DOHH2 (cell line): ENCODE results near the gene IZUMO1R.

Experiments used
- H3F3A ChIP-seq: fragments of 200-600 bp; sonication (generic), shearing (Covaris generic); 2 replicates; pipeline ENCODE4 v1.6.0; 2016; ENCODE audit warnings: antibody characterized with exemption, mild to moderate bottlenecking; ENCODE audit not compliant: control insufficient read depth, insufficient read depth
- H3K27ac ChIP-seq: fragments of 200-600 bp; sonication (generic); 2 replicates; pipeline ENCODE4 v1.5.1; 2014; ENCODE audit warnings: low read depth, mild to moderate bottlenecking, low read length, moderate library complexity
- H3K27me3 ChIP-seq: fragments of 200-600 bp; sonication (generic); 2 replicates; pipeline ENCODE4 v1.6.1; 2014; ENCODE audit warnings: mild to moderate bottlenecking, low read length, mixed read lengths; ENCODE audit not compliant: control insufficient read depth
- H3K36me3 ChIP-seq: fragments of 200-600 bp; sonication (generic); 2 replicates; pipeline ENCODE4 v1.6.1; 2014; ENCODE audit warnings: mild to moderate bottlenecking, low read length, moderate library complexity, mixed read lengths; ENCODE audit not compliant: control insufficient read depth
- H3K4me1 ChIP-seq: fragments of 200-600 bp; sonication (generic); 2 replicates; pipeline ENCODE4 v1.6.1; 2014; ENCODE audit warnings: mild to moderate bottlenecking, low read length, mixed read lengths; ENCODE audit not compliant: control insufficient read depth
- H3K4me2 ChIP-seq: fragments of 200-600 bp; sonication (generic); 2 replicates; pipeline ENCODE4 v1.6.0; 2014; ENCODE audit warnings: mild to moderate bottlenecking, low read length, moderate library complexity
- H3K4me3 ChIP-seq: fragments of 200-600 bp; sonication (generic); 2 replicates; pipeline ENCODE4 v1.5.1; 2014; ENCODE audit warnings: mild to moderate bottlenecking, low read length, mixed read lengths
- H3K79me2 ChIP-seq: fragments of 200-600 bp; sonication (generic); 2 replicates; pipeline ENCODE4 v1.6.1; 2014; ENCODE audit warnings: mild to moderate bottlenecking, low read length, mixed read lengths; ENCODE audit not compliant: control insufficient read depth
- H3K9me2 ChIP-seq: fragments of 200-600 bp; sonication (generic); replicated peaks from 2 replicates; pipeline ENCODE4 v1.6.1; 2014; ENCODE audit warnings: mild to moderate bottlenecking, low read length, mixed read lengths; ENCODE audit not compliant: control insufficient read depth
- H3K9me3 ChIP-seq: fragments of 200-600 bp; sonication (generic); 2 replicates; pipeline ENCODE4 v1.6.1; 2014; ENCODE audit warnings: antibody characterized with exemption, low read length, mixed read lengths; ENCODE audit not compliant: control insufficient read depth, insufficient read depth
- H4K20me1 ChIP-seq: fragments of 200-600 bp; sonication (generic); 2 replicates; pipeline ENCODE4 v1.6.0; 2014; ENCODE audit warnings: low read depth, mild to moderate bottlenecking, antibody characterized with exemption, low read length, moderate library complexity; ENCODE audit not compliant: control insufficient read depth, insufficient read depth
- CTCF ChIP-seq: fragments of 200-600 bp; sonication (generic); IDR thresholded peaks from one replicate; pipeline ENCODE4 v1.5.1; 2014; ENCODE audit warnings: antibody characterized with exemption, mild to moderate bottlenecking, low read depth, low read length; ENCODE audit not compliant: poor library complexity, severe bottlenecking
- EZH2phosphoT487 ChIP-seq: fragments of 200-600 bp; sonication (generic); IDR thresholded peaks from 2 replicates; pipeline ENCODE4 v1.6.1; 2017; ENCODE audit warnings: borderline replicate concordance, mild to moderate bottlenecking, antibody characterized with exemption, low read length, moderate library complexity, mixed read lengths

IZUMO1R gene

DNA sequence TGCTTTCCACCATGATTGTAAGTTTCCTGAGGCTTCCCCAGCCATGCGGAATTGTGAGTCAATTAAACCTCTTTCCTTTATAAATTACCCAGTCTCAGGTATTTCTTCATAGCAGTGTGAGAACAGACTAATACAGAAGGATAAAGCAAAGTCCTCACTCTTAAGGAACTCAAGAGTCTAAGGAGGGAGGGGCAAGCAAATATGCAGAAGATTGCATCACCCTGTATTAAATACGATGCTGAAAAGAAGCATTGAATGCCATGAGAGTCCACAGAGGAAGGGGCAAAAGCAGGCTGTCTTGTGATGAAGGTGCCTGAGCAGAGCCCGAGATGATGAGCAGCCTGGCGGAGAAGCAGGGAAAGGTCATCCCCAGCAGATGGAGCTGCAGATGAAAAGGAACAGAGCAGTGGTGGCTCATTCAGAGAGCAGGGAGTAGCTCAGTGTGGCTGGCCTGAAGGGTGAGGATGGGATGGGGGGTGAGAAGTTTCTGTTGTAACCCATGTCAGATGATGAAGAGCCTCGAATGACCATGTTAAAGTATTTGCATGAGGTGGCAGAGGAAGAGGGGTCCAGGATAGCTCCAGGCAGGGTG lies 6.3 kb upstream of the IZUMO1R start:
- Histone ChIP-seq H3F3A (no peaks in the 10 kb centered on the region), H3K4me1 (no peaks in the 10 kb centered on the region), H3K9me3 (no peaks in the 10 kb centered on the region), H3K27ac (no peak overlapping the region), H3K36me3 (no peaks in the 10 kb centered on the region), H3K4me2 (no peak overlapping the region), H3K79me2 (no peaks in the 10 kb centered on the region), H3K4me3 (no peak overlapping the region), H3K9me2 (no peaks in the 10 kb centered on the region), H3K27me3 (0 out of 2 replicates have a peak, but pooled peaks cover 2% of the 10 kb centered on the region), H4K20me1 (no peaks in the 10 kb centered on the region)
- no peak for TF ChIP-seq CTCF
- TF ChIP-seq EZH2phosphoT487, result no peak

DNA sequence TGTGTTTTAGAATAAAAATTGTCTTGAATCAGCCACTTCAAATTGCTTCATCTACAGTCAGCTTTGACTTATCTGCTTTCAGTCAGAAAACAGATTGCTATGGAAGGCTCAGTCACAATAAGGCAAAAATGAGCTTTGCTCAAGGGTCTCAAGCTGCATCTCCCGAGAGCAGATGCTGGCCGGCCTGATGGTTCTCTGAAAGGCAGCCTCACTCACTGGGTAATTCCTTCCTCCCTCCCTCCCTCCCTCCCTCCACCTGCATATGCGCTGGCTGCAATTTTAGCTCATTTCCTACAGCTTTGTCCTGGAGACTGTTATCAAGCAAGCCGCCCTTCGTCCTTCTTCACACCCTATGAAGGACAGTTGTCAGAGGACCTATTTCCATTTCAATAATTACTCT lies 1.6 kb upstream of the IZUMO1R start:
- no peaks in the 10 kb centered on the region for H3K4me1 ChIP-seq
- H3K27me3 ChIP-seq, result 0 out of 2 replicates have a peak, but pooled peaks cover 2% of the 10 kb centered on the region
- no peaks in the 10 kb centered on the region for H3F3A ChIP-seq
- no peak overlapping the region for H3K27ac ChIP-seq
- H4K20me1 ChIP-seq, result no peaks in the 10 kb centered on the region
- no peaks in the 10 kb centered on the region for H3K36me3 ChIP-seq
- no peak for TF ChIP-seq EZH2phosphoT487
- no peak for TF ChIP-seq CTCF
- H3K9me2 ChIP-seq, result no peaks in the 10 kb centered on the region
- no peak overlapping the region for H3K4me2 ChIP-seq
- no peak overlapping the region for H3K4me3 ChIP-seq
- H3K79me2 ChIP-seq, result no peaks in the 10 kb centered on the region
- no peaks in the 10 kb centered on the region for H3K9me3 ChIP-seq

- H3K79me2 ChIP-seq, result no peaks in the 10 kb centered on the region
- no peaks in the 10 kb centered on the region for H3K4me1 ChIP-seq
- H3K9me2 ChIP-seq, result no peaks in the 10 kb centered on the region
- 0 out of 2 replicates have a peak, but pooled peaks cover 2% of the 10 kb centered on the region for H3K27me3 ChIP-seq
- H3K9me3 ChIP-seq, result no peaks in the 10 kb centered on the region
- no peak overlapping the region for H3K4me3 ChIP-seq
- H3K4me2 ChIP-seq, result no peak overlapping the region
- no peaks in the 10 kb centered on the region for H3F3A ChIP-seq
- H4K20me1 ChIP-seq, result no peaks in the 10 kb centered on the region
- no peak for TF ChIP-seq CTCF
- no peak for TF ChIP-seq EZH2phosphoT487
- no peak overlapping the region for H3K27ac ChIP-seq
- H3K36me3 ChIP-seq, result no peaks in the 10 kb centered on the region
Observed at GRCh38 chr11:94305146-94305545, 766 bp downstream of the IZUMO1R start.
